Upper lobe of left lung (tissue), 6 donors: ENCODE data around the gene ZFP14. TPM values are rescaled to one million over a fixed set of nuclear protein-coding genes. Genes with fewer than 3 reads are reported as not detected.

ENCODE experiments used
- ATAC-seq, 2 donors: fragments of 200-7000 bp; cut with Tn5 transposase; one replicate each; pipeline ENCODE4 v1.9.1; 2022; ENCODE audit warnings: mild to moderate bottlenecking in 2 of 2, moderate library complexity in 2 of 2; ENCODE audit not compliant: low FRiP score in 2 of 2
- DNase-seq, 2 donors: peaks; one replicate each; pipeline ENCODE4 v3.0.0-alpha.2; 2019 to 2020
- H3K27ac ChIP-seq, 4 donors: fragments of 200-600 bp; sonication (generic); one replicate each; pipeline ENCODE4 v1.5.1; 2016 to 2019
- H3K27me3 ChIP-seq, 4 donors: fragments of 200-600 bp; sonication (generic); one replicate each; pipeline ENCODE4 v1.5.1; 2017 to 2019
- H3K36me3 ChIP-seq, 4 donors: fragments of 200-600 bp; sonication (generic); one replicate each; pipeline ENCODE4 v1.5.1; 2016 to 2019
- H3K4me1 ChIP-seq, 4 donors: fragments of 200-600 bp; sonication (generic); one replicate each; pipeline ENCODE4 v1.5.1; 2018 to 2019
- H3K4me3 ChIP-seq, 4 donors: fragments of 200-600 bp; sonication (generic); one replicate each; pipeline ENCODE4 v1.5.1; 2017 to 2019; ENCODE audit warnings: mild to moderate bottlenecking in 2 of 4, moderate library complexity in 1 of 4
- H3K9me3 ChIP-seq, 4 donors: fragments of 200-600 bp; sonication (generic); one replicate each; pipeline ENCODE4 v1.5.1; 2018 to 2019
- EP300 ChIP-seq, 4 donors: sonication (generic); formaldehyde crosslinking; IDR thresholded peaks; one replicate each; pipeline ENCODE4 v1.5.1; 2017; ENCODE audit warnings: antibody characterized with exemption in 4 of 4, control low read depth in 2 of 4
- POLR2A ChIP-seq, 4 donors: fragments of 450-650 bp; IDR thresholded peaks; one replicate each; pipeline ENCODE4 v1.5.1; 2016 to 2017; ENCODE audit warnings: antibody characterized with exemption in 4 of 4, mild to moderate bottlenecking in 2 of 4
- POLR2AphosphoS5 ChIP-seq, 2 donors: sonication (generic); formaldehyde crosslinking; IDR thresholded peaks; one replicate each; pipeline ENCODE4 v1.5.1; 2017; ENCODE audit warnings: antibody characterized with exemption in 2 of 2
- WGBS, 2 donors: methylation state at CpG; one replicate each; pipeline ENCODE4 v1.1.5; 2017 to 2018; 5-methylcytosine and 5-hydroxymethylcytosine counted together
- total RNA-seq, 6 donors: library from RNA; depleted of rRNA in 4 of 6; stranded (reverse); fragments of >200 nt in 4 of 6; gene quantifications; one replicate each; pipeline versions ENCODE4 v1.1.0 to v1.2.1, GENCODE V29; 2016 to 2021
- TF ChIP-seq, protein P1 (sequence below), 6 experiments: fragments of 450-650 bp in 4 of 6; fragments of 200-600 bp in 2 of 6; sonication (generic) in 2 of 6; IDR thresholded peaks; one replicate each; pipeline ENCODE4 v1.5.1; 2016 to 2019; ENCODE audit warnings: antibody characterized with exemption in 6 of 6
- donor health status: DM: no; HTN: no; CAD: no; lungs with moderate emphysema.
- donor health status: DM: no; HTN: yes; CAD: no; lungs with severe emphysema.

ZFP14 gene
- total RNA-seq, 6 donors from 2014 or later = 1.7 to 11.5 (median 6.1) TPM

DNA sequence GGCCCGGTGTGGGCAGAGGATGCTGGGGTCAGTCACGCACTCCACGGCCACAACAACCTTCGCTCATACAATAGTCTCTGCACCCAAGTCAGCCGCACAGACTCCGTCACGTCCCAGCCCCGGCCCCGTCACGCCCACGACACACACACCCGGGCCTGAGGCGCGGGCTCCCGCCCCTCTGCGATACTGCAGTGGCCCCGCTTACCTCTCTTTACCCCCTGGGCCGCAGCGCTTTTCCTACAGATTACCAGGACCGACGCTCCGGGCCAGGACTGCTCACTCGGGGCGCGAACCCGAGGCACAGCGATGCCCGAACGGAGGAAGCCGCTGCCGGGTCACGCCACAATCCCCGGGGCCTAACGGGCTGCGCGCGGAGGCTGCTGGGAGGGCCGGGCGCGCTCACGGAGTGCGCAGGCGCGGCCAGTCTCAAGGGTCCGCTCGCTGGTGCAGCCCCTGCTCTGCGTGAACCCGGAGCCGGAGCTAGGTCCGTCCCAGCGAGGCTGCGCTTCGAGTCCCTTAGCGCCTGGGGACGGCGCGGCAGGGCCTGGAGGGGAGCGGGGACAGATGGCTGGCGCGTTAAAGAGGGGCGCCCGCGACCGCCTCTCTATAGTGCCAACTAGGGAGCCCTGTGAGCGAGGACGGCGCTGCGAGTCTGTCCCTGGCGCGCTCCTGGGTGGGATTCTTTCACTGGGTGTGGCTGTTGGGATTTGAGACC is 39.4 kb upstream of the ZFP14 start, which contains the start of gene ZFP82:
ZFP82 (minus strand) TSS at position 358 of the 715 bp plus-strand sequence. CDS start 8,855 bp downstream, outside the sequence.
- DNase-seq (peak; percentile 74 to 96), ATAC-seq (peak; percentile 93 to 97)
- Histone ChIP-seq H3K36me3 (no peaks in the 10 kb centered on the region), H3K27ac (peak within 1 kb of the TSS; percentile 79 to 93 (median 90)), H3K9me3 (peaks cover 0 to 27% (median 13%) of the 10 kb centered on the region in 4 donors), H3K4me1 (peaks cover 9 to 29% (median 13%) of the 10 kb centered on the region in 4 donors), H3K27me3 (peaks cover 0 to 2% (median 0%) of the 10 kb centered on the region in 4 donors), H3K4me3 (peak within 1 kb of the TSS; percentile 60 to 85 (median 81))
- 1 to 2% methylated on average over 23 to 25 of the region's 70 CpGs for WGBS, 2 donors
- TF ChIP-seq POLR2A (IDR thresholded peaks at IDR 0.05) (peak in 2 of 4 donors; percentile 35 to 65), POLR2AphosphoS5 (IDR thresholded peaks at IDR 0.05) (peak; percentile 60 to 81), EP300 (IDR thresholded peaks at IDR 0.05) (no peak)
- TF ChIP-seq, protein P1, sequence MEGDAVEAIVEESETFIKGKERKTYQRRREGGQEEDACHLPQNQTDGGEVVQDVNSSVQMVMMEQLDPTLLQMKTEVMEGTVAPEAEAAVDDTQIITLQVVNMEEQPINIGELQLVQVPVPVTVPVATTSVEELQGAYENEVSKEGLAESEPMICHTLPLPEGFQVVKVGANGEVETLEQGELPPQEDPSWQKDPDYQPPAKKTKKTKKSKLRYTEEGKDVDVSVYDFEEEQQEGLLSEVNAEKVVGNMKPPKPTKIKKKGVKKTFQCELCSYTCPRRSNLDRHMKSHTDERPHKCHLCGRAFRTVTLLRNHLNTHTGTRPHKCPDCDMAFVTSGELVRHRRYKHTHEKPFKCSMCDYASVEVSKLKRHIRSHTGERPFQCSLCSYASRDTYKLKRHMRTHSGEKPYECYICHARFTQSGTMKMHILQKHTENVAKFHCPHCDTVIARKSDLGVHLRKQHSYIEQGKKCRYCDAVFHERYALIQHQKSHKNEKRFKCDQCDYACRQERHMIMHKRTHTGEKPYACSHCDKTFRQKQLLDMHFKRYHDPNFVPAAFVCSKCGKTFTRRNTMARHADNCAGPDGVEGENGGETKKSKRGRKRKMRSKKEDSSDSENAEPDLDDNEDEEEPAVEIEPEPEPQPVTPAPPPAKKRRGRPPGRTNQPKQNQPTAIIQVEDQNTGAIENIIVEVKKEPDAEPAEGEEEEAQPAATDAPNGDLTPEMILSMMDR (IDR thresholded peaks at IDR 0.05) = peak in 1 of 6 experiments; percentile 18

GRCh38 chr19:36417752-36418286 is 38.8 kb upstream of the ZFP14 start:
- Histone ChIP-seq H3K36me3 (no peaks in the 10 kb centered on the region), H3K9me3 (peaks cover 0 to 34% (median 18%) of the 10 kb centered on the region in 4 donors), H3K27ac (peak overlapping the region; percentile 79 to 93 (median 90)), H3K4me1 (peaks cover 9 to 29% (median 13%) of the 10 kb centered on the region in 4 donors), H3K27me3 (peaks cover 0 to 2% (median 0%) of the 10 kb centered on the region in 4 donors), H3K4me3 (peak overlapping the region; percentile 60 to 85 (median 81))
- TF ChIP-seq POLR2A (IDR thresholded peaks at IDR 0.05) (no peak), EP300 (IDR thresholded peaks at IDR 0.05) (no peak), POLR2AphosphoS5 (IDR thresholded peaks at IDR 0.05) (no peak)
- TF ChIP-seq, protein P1 (IDR thresholded peaks at IDR 0.05) = no peak
- DNase-seq (peak in 1 of 2 donors; percentile 31), ATAC-seq (no peak)
- 18 to 44% methylated on average over 12 to 23 of the region's 25 CpGs for WGBS, 2 donors

DNA sequence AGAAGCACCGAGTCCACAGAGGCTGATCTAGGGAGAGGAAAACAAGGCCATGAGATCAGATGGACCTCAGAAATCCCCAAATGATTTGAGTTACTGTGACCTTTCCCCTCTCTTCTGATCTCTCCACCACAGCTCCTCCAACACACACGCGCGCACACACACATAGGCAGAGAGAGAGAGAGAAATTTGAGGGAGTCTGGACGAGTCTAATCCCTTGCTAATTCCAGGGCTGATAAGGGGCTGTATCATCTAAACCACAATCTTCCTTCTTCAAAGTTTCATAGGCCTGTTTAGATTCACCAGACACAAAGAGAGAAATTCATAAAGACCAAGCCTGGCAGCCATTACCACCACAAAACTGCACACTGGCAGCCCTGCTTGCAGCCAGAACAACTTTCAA is 30.8 kb upstream of the ZFP14 start:
- no peaks in the 10 kb centered on the region for H3K27me3 ChIP-seq
- H3K4me3 ChIP-seq = no peak overlapping the region
- DNase-seq (no peak), ATAC-seq (no peak)
- no peak overlapping the region for H3K27ac ChIP-seq
- 84 to 98% methylated on average over 5 of the region's 5 CpGs for WGBS, 2 donors
- H3K36me3 ChIP-seq = peaks cover 14 to 51% (median 37%) of the 10 kb centered on the region in 4 donors
- peaks cover 3 to 53% (median 24%) of the 10 kb centered on the region in 4 donors for H3K9me3 ChIP-seq
- H3K4me1 ChIP-seq = no peaks in the 10 kb centered on the region
- TF ChIP-seq, protein P1 (IDR thresholded peaks at IDR 0.05) = no peak
- TF ChIP-seq EP300 (IDR thresholded peaks at IDR 0.05) = no peak
- no peak for TF ChIP-seq POLR2A (IDR thresholded peaks at IDR 0.05)
- TF ChIP-seq POLR2AphosphoS5 (IDR thresholded peaks at IDR 0.05) = no peak

GRCh38 chr19:36408101-36408500 is 29.1 kb upstream of the ZFP14 start:
- H3K27me3 ChIP-seq = no peaks in the 10 kb centered on the region
- DNase-seq (no peak), ATAC-seq (no peak)
- H3K4me3 ChIP-seq = no peak overlapping the region
- no peak for TF ChIP-seq EP300 (IDR thresholded peaks at IDR 0.05)
- no peak for TF ChIP-seq POLR2AphosphoS5 (IDR thresholded peaks at IDR 0.05)
- no peak for TF ChIP-seq POLR2A (IDR thresholded peaks at IDR 0.05)
- TF ChIP-seq, protein P1 (IDR thresholded peaks at IDR 0.05) = no peak
- peaks cover 23 to 69% (median 48%) of the 10 kb centered on the region in 4 donors for H3K36me3 ChIP-seq
- H3K4me1 ChIP-seq = no peaks in the 10 kb centered on the region
- 93 to 96% methylated on average over 3 of the region's 3 CpGs for WGBS, 2 donors
- H3K9me3 ChIP-seq = peaks cover 3 to 44% (median 26%) of the 10 kb centered on the region in 4 donors
- H3K27ac ChIP-seq = no peak overlapping the region
